ENCODE measurements around the gene LAPTM5.

Gene LAPTM5

GRCh38 chr1:30786264-30786991 lies 28.9 kb upstream of the LAPTM5 start:
- DNase-seq = no peak

GRCh38 chr1:30785714-30786113 lies 28.1 kb upstream of the LAPTM5 start:
- DNase-seq = no peak

GRCh38 chr1:30785181-30785580 lies 27.6 kb upstream of the LAPTM5 start:
- DNase-seq = no peak

- DNase-seq = no peak
Observed at GRCh38 chr1:30783256-30783915, 25.8 kb upstream of the LAPTM5 start.

- DNase-seq = peak; percentile 79
Observed at GRCh38 chr1:30782361-30783255, 25.0 kb upstream of the LAPTM5 start.

GRCh38 chr1:30781906-30782305 lies 24.3 kb upstream of the LAPTM5 start:
- no peak for DNase-seq

GRCh38 chr1:30780409-30780808 lies 22.8 kb upstream of the LAPTM5 start:
- no peak for DNase-seq

- peak; percentile 95 for DNase-seq
Observed at GRCh38 chr1:30779294-30780071, 21.9 kb upstream of the LAPTM5 start.

- DNase-seq = no peak
Observed at GRCh38 chr1:30778979-30779293, 21.4 kb upstream of the LAPTM5 start.

- peak; percentile 34 for DNase-seq
Observed at GRCh38 chr1:30778154-30778978, 20.8 kb upstream of the LAPTM5 start.

GRCh38 chr1:30777904-30778153 lies 20.3 kb upstream of the LAPTM5 start:
- DNase-seq = no peak

GRCh38 chr1:30777060-30777903 lies 19.7 kb upstream of the LAPTM5 start:
- DNase-seq = no peak

GRCh38 chr1:30776097-30777059 lies 18.8 kb upstream of the LAPTM5 start:
- DNase-seq = no peak

GRCh38 chr1:30775433-30775975 lies 17.9 kb upstream of the LAPTM5 start:
- no peak for DNase-seq

- no peak for DNase-seq
Observed at GRCh38 chr1:30774550-30775432, 17.2 kb upstream of the LAPTM5 start.

GRCh38 chr1:30773722-30774358 lies 16.3 kb upstream of the LAPTM5 start:
- DNase-seq = no peak

GRCh38 chr1:30771005-30771404 lies 13.4 kb upstream of the LAPTM5 start:
- DNase-seq = no peak

GRCh38 chr1:30770150-30770549 lies 12.6 kb upstream of the LAPTM5 start:
- DNase-seq = no peak
